SHP77 treated with DMSO at 0.1 percent for 48 hours (cell line): ENCODE measurements around the gene GAS2L1.
"Not testable (repeated sequence)": the region's sequence is repeated elsewhere in the genome, so short reads cannot be mapped to it uniquely, and the experiment has no call there.

Source experiments
- DNase-seq: peaks from one replicate; lab custom pipeline; 2025; lab: John Stamatoyannopoulos, UW

GAS2L1 gene

GRCh38 chr22:29342177-29342576, 35.7 kb downstream of the GAS2L1 start:
- no peak for DNase-seq

- no peak for DNase-seq
Observed at GRCh38 chr22:29342577-29343312, 36.3 kb downstream of the GAS2L1 start.

DNA sequence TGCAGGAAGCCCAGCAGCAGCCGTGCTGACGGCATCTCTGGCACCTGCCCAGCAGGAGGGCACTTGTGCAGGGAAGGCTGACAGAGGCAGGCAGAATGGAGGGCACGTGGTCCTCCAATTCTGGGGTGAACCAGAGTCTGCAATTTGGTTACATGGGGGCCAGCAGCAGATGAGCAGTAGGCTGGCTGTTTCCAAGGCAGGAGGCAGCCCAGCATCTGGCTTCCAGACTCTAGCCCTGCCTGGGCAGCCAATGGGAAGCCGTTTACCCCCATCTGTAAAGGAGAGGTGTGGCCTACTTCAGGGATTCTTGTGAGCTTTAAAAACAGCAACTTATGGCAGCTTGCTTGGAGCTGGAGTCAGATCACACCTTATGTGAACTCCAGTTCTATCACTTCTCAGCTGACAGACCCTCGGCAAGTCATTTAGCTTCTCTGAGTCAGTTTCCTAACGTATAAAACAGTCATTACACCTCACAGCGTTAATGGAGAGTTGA, 36.9 kb downstream of the GAS2L1 start:
- no peak for DNase-seq

DNA sequence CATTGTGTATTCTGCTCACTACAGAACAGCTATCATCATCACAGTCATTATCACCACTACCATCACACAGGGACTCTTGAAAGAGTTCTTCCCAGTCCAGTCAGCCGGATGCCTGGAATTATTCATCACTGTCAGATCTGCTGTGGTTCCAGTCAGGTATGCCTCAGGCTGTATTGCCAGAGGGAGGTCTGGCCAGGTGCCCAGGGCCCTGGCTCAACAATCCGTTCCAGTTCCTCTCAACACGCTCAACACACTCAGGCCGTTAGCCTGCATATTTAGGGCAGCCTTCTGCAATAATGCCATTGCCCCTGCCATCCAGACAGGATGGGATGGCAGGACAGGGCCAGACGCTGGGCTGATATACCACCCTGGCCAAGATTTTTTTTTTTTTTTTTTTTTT, 37.7 kb downstream of the GAS2L1 start:
- no peak for DNase-seq

GRCh38 chr22:29344889-29345288, 38.4 kb downstream of the GAS2L1 start:
- not testable (repeated sequence) for DNase-seq

- no peak for DNase-seq
Observed at GRCh38 chr22:29345932-29346331, 39.5 kb downstream of the GAS2L1 start.

DNA sequence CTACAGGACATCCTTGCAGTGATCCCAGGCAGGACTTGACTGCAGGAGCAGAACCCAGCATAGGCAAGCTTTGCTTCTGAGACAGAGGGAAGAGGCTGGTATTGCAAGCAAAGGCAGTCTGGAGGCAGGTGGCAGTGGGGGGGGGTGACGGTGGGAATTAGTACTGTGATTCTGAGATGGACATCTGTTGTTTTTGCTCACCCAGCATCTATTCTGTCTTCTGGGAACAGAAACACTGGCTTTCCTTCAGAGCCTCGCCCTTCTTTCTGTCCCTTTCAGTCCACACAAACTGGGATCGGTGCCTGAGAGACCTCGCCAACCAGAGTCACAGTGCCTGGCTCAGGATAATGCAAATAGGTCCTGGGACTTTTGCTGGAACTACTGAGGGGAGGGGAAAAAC, 40.2 kb downstream of the GAS2L1 start:
- DNase-seq, result no peak

DNA sequence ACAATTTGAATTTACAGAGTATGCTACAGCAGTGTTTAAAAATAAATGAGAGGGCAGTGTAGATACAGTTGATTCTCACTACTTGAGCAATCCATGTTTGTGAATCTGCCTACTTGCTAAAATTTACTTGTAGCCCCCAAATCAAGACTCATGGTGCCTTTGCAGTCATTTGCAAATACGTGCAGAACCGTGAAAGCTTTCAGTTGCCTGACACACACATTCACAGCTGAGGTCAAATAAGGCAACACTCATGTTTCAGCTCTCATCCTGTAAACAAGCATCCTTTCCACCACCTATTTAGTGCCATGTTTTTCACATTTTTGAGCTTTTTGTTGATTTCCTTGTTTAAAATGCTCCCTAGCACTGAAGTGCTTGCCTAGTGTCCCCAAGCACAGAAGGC, 41.6 kb downstream of the GAS2L1 start:
- DNase-seq, result no peak

GRCh38 chr22:29348956-29349355, 42.5 kb downstream of the GAS2L1 start:
- DNase-seq, result no peak

GRCh38 chr22:29351042-29351441, 44.6 kb downstream of the GAS2L1 start:
- no peak for DNase-seq

- DNase-seq, result no peak
Observed at GRCh38 chr22:29351891-29352290, 45.4 kb downstream of the GAS2L1 start.

DNA sequence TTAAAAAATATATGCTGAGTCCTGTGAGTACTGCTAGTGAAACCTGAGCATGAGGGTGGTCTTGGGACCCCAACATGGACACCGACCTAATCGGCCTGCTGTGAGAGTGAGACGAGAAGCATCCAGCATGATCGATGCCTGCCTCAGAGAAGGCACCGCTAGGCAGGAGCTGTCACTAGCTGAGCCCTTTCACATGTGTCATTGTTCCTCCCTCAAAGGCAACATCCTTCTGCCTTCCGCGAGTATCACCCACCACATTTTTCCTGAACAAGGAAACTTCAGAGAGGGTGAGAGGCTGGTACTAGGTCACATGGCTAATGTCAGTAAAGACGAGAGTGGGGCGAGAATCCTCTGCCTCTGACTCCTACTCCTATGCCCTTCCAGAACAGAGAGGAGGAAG, 46.3 kb downstream of the GAS2L1 start:
- DNase-seq, result no peak

- DNase-seq, result no peak
Observed at GRCh38 chr22:29353286-29353685, 46.8 kb downstream of the GAS2L1 start.

GRCh38 chr22:29353860-29354259, 47.4 kb downstream of the GAS2L1 start:
- DNase-seq, result no peak

DNA sequence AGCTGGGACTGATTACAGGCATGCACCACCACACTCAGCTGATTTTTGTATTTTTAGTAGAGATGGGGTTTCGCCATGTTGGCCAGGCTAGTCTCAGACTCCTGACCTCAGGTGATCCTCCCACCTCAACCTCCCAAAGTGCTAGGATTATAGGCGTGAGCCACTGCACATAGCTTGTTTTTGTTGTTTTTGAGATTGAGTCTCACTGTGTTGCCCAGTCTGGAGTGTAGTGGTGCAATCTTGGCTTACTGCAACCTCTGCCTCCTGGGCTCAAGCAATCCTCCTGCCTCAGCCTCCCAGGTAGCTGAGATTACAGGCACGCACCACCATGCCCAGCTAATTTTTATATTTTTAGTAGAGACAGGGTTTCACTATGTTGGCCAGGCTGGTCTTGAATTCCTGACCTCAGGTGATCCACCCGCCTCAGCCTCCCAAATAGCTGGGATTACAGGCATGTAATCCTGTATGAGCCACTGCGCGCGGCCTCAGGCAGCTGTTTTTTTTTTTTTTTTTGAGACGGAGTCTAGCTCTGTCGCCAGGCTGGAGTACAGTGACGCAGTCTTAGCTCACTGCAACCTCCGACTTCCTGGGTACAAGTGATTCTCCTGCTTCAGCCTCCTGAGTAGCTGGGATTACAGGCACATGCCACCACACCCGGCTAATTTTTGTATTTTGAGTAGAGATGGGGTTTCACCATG, 50.9 kb downstream of the GAS2L1 start:
- DNase-seq, result not testable (repeated sequence)

GRCh38 chr22:29359469-29359868, 53.0 kb downstream of the GAS2L1 start:
- DNase-seq, result no peak
